ENCODE data around the gene DOK3. TPM values are rescaled to one million over a fixed set of nuclear protein-coding genes. Genes with fewer than 3 reads are reported as not detected.

The DOK3 gene
- total RNA-seq, result 0.79 and 2.0 TPM in 2 replicates

- DNase-seq (ENCODE audit: low read depth in 2 of 2), result peak in 1 of 2 donors; percentile 50
Observed at GRCh38 chr5:177509381-177509951, at the start of gene DOK3. Gene DOK3, minus strand, starts transcription at chr5:177509826. Its CDS starts 286 bp downstream, at chr5:177509540.

GRCh38 chr5:177557796-177558195 lies 48.2 kb upstream of the DOK3 start:
- DNase-seq (ENCODE audit: low read depth in 2 of 2), result no peak

GRCh38 chr5:177557041-177557647 lies 47.5 kb upstream of the DOK3 start:
- DNase-seq (ENCODE audit: low read depth in 2 of 2), result no peak

- DNase-seq (ENCODE audit: low read depth in 2 of 2), result no peak
Observed at GRCh38 chr5:177555665-177556064, 46.0 kb upstream of the DOK3 start.

- no peak for DNase-seq (ENCODE audit: low read depth in 2 of 2)
Observed at GRCh38 chr5:177555228-177555627, 45.6 kb upstream of the DOK3 start.

GRCh38 chr5:177554474-177555111 lies 45.0 kb upstream of the DOK3 start, which contains the start of gene FAM193B:
Gene FAM193B, minus strand, starts transcription at chr5:177554563. Its CDS starts 105 bp downstream, at chr5:177554458.
- DNase-seq (ENCODE audit: low read depth in 2 of 2), result peak; percentile 90 to 92

GRCh38 chr5:177553671-177554429 lies 44.2 kb upstream of the DOK3 start:
- DNase-seq (ENCODE audit: low read depth in 2 of 2), result peak; percentile 22 to 30

GRCh38 chr5:177552839-177553455 lies 43.3 kb upstream of the DOK3 start:
- peak in 1 of 2 donors; percentile 37 for DNase-seq (ENCODE audit: low read depth in 2 of 2)

GRCh38 chr5:177550122-177550521 lies 40.5 kb upstream of the DOK3 start:
- no peak for DNase-seq (ENCODE audit: low read depth in 2 of 2)

GRCh38 chr5:177548495-177548894 lies 38.9 kb upstream of the DOK3 start:
- DNase-seq (ENCODE audit: low read depth in 2 of 2), result no peak

- no peak for DNase-seq (ENCODE audit: low read depth in 2 of 2)
Observed at GRCh38 chr5:177547736-177548135, 38.1 kb upstream of the DOK3 start.

GRCh38 chr5:177546258-177546741 lies 36.7 kb upstream of the DOK3 start:
- peak; percentile 72 to 91 for DNase-seq (ENCODE audit: low read depth in 2 of 2)

- DNase-seq (ENCODE audit: low read depth in 2 of 2), result no peak
Observed at GRCh38 chr5:177545487-177546257, 36.0 kb upstream of the DOK3 start.

GRCh38 chr5:177542816-177543465 lies 33.3 kb upstream of the DOK3 start:
- no peak for DNase-seq (ENCODE audit: low read depth in 2 of 2)

GRCh38 chr5:177540438-177540837 lies 30.8 kb upstream of the DOK3 start:
- DNase-seq (ENCODE audit: low read depth in 2 of 2), result no peak

GRCh38 chr5:177539411-177539810 lies 29.8 kb upstream of the DOK3 start:
- DNase-seq (ENCODE audit: low read depth in 2 of 2), result no peak

GRCh38 chr5:177538876-177539275 lies 29.2 kb upstream of the DOK3 start:
- DNase-seq (ENCODE audit: low read depth in 2 of 2), result no peak

- DNase-seq (ENCODE audit: low read depth in 2 of 2), result peak; percentile 47 to 85
Observed at GRCh38 chr5:177537389-177538361, 28.0 kb upstream of the DOK3 start.

- no peak for DNase-seq (ENCODE audit: low read depth in 2 of 2)
Observed at GRCh38 chr5:177536386-177536785, 26.8 kb upstream of the DOK3 start.

Measured in lung microvascular endothelial cell (primary cell).